Pancreas (tissue), 10 donors: ENCODE data around the gene PLCXD1. TPM values are rescaled to one million over a fixed set of nuclear protein-coding genes. Genes with fewer than 3 reads are reported as not detected.

Source experiments
- ATAC-seq, 4 donors: fragments of 200-7000 bp; cut with Tn5 transposase; one replicate each; pipeline versions ENCODE4 v1.8.0 to v1.9.1; 2020; ENCODE audit warnings: mild to moderate bottlenecking in 4 of 4, moderate library complexity in 4 of 4
- DNase-seq, 6 donors: peaks; one replicate each; pipeline ENCODE4 v3.0.0-alpha.2; 2020
- FAIRE-seq: peaks from 2 replicates; lab custom pipeline; 2012; peaks lifted over from hg19 to GRCh38; lab: Jason Lieb, UNC
- H3K27ac ChIP-seq, 4 donors: fragments of 200-600 bp; sonication (generic); 1 replicate in 3 of 4; 2 replicates in 1 of 4; pipeline versions ENCODE4 v1.5.0 to v1.8.0; 2020
- H3K27me3 ChIP-seq, 4 donors: fragments of 200-600 bp; one replicate each; pipeline ENCODE4 v1.8.0; 2021
- H3K36me3 ChIP-seq, 3 donors: fragments of 200-600 bp; sonication (generic) in 1 of 3; one replicate each; pipeline versions ENCODE4 v1.5.0 to v1.8.0; 2020 to 2021
- H3K4me1 ChIP-seq, 3 donors: fragments of 200-600 bp; one replicate each; pipeline ENCODE4 v1.8.0; 2021
- H3K4me3 ChIP-seq, 4 donors: fragments of 200-600 bp; sonication (generic) in 2 of 4; one replicate each; pipeline versions ENCODE4 v1.5.0 to v1.8.0; 2020 to 2021
- H3K9me3 ChIP-seq, 4 donors: fragments of 200-600 bp; one replicate each; pipeline ENCODE4 v1.8.0; 2021
- WGBS, 2 donors: extraction: QIAGEN DNeasy Blood & Tissue Kit; methylation state at CpG; one replicate each; pipeline ENCODE4 v1.1.7; 2013; 5-methylcytosine and 5-hydroxymethylcytosine counted together
- intact Hi-C, 3 donors: fragments of 100-400 bp; cut with DNase I; formaldehyde crosslinking; loops; one replicate each; pipeline versions ENCODE4 v1.11.1 to v1.14.2; 2022
- polyA plus RNA-seq, 2 donors: library from polyadenylated mRNA; stranded (reverse); fragments of 200-250 nt; gene quantifications; one replicate each; pipeline ENCODE4 v1.2.3, GENCODE V29; 2013
- total RNA-seq, 6 donors: library from RNA; stranded (reverse); fragmentation: NEBNext Ultra II Directional in 4 of 6; extraction: Animal tissue kit (Norgen Biotek cat#: 25700) in 4 of 6; gene quantifications; one replicate each; pipeline versions ENCODE4 v1.2.1 to v1.2.4, GENCODE V29; 2021 to 2023
- TF ChIP-seq, protein P1 (sequence below), 4 donors: fragments of 200-600 bp; sonication (generic) in 3 of 4; IDR thresholded peaks; one replicate each; pipeline versions ENCODE4 v1.5.0 to v1.8.0; 2021; ENCODE audit warnings: antibody characterized with exemption in 4 of 4
- donor health status: healthy with polysubstance abuse.
- donor health status: DM: no; HTN: no; CAD: no; lungs with moderate emphysema.
- donor health status: DM: no; HTN: no; CAD: no.
- donor health status: control.
- donor health status: control.
- donor health status: Bipolar disorder and iron deficiency.
- donor health status: DM: yes; HTN: yes; CAD: no.
- donor health status: DM: no; HTN: no; CAD: no.
- donor health status: DM: no; HTN: no; CAD: no.
- donor health status: DM: yes; HTN: yes; CAD: no.

Gene PLCXD1
- total and polyA plus RNA-seq, 8 donors, result 3.5 to 17.8 (median 6.1) TPM

GRCh38 chrX:283115-283845, 2.1 kb downstream of the PLCXD1 start:
- ATAC-seq, result peak; percentile 98 to 99 (median 99)
- WGBS, 2 donors, result 1 to 3% methylated on average over 42 to 45 of the region's 45 CpGs

DNA sequence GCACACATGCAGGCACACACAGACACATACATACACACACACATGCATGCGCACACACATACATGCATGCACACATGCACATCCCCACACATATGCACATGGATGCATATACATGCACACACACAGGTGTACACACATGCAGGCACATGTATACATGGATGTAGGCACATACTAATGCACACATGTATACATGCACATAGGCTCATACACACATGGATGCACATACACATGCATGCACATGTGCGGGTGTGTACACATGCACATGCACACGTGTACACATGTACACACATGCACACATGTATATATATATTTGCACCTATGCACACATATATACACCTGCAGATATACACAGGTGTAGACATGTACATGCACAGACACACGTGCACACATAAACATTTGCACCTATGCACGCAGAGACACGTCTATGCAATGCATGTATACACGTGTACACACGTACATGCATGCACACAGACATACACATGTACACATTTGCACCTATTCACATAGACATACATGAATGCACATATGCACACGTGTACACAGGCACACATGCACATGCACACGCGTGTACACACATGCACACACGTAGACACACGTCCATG, 4.0 kb downstream of the PLCXD1 start:
- no peaks in the 10 kb centered on the region for H3K9me3 ChIP-seq
- no peak overlapping the region for H3K4me3 ChIP-seq
- TF ChIP-seq, protein P1, sequence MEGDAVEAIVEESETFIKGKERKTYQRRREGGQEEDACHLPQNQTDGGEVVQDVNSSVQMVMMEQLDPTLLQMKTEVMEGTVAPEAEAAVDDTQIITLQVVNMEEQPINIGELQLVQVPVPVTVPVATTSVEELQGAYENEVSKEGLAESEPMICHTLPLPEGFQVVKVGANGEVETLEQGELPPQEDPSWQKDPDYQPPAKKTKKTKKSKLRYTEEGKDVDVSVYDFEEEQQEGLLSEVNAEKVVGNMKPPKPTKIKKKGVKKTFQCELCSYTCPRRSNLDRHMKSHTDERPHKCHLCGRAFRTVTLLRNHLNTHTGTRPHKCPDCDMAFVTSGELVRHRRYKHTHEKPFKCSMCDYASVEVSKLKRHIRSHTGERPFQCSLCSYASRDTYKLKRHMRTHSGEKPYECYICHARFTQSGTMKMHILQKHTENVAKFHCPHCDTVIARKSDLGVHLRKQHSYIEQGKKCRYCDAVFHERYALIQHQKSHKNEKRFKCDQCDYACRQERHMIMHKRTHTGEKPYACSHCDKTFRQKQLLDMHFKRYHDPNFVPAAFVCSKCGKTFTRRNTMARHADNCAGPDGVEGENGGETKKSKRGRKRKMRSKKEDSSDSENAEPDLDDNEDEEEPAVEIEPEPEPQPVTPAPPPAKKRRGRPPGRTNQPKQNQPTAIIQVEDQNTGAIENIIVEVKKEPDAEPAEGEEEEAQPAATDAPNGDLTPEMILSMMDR (IDR thresholded peaks at IDR 0.05), result no peak
- DNase-seq, result peak in 2 of 6 donors; percentile 10 to 29
- WGBS, 2 donors, result 91 to 92% methylated on average over 13 of the region's 13 CpGs
- FAIRE-seq, result no peak
- intact Hi-C loops, result no loop called here
- H3K36me3 ChIP-seq, result peaks cover 0 to 16% (median 0%) of the 10 kb centered on the region in 3 donors
- H3K4me1 ChIP-seq, result no peaks in the 10 kb centered on the region
- H3K27ac ChIP-seq, result no peak overlapping the region
- no peak for ATAC-seq
- H3K27me3 ChIP-seq, result no peaks in the 10 kb centered on the region

More at GRCh38 chrX:283115-283845, 2.1 kb downstream of the PLCXD1 start:
- H3K9me3 ChIP-seq, result no peaks in the 10 kb centered on the region
- DNase-seq (peak; percentile 85 to 93 (median 88)), FAIRE-seq (no peak)
- H3K27me3 ChIP-seq, result no peaks in the 10 kb centered on the region
- TF ChIP-seq, protein P1 (IDR thresholded peaks at IDR 0.05), result no peak
- peak overlapping the region; percentile 20 to 54 (median 31) for H3K4me3 ChIP-seq
- peak overlapping the region in 1 of 4 donors; percentile 34 for H3K27ac ChIP-seq
- intact Hi-C loops, result no loop called here
- H3K4me1 ChIP-seq, result no peaks in the 10 kb centered on the region
- H3K36me3 ChIP-seq, result no peaks in the 10 kb centered on the region

- no peak for FAIRE-seq
- WGBS, 2 donors, result 88% methylated on average over 7 of the region's 7 CpGs
- TF ChIP-seq, protein P1 (IDR thresholded peaks at IDR 0.05), result no peak
- Histone ChIP-seq H3K4me3 (no peak overlapping the region), H3K36me3 (peaks cover 0 to 18% (median 0%) of the 10 kb centered on the region in 3 donors), H3K4me1 (no peaks in the 10 kb centered on the region), H3K9me3 (no peaks in the 10 kb centered on the region), H3K27me3 (no peaks in the 10 kb centered on the region), H3K27ac (no peak overlapping the region)
- DNase-seq, result peak in 1 of 6 donors; percentile 4
- ATAC-seq, result no peak
- intact Hi-C loops, result no loop called here
These were observed 6.5 kb downstream of the PLCXD1 start for GRCh38 chrX:287670-288069.

DNA sequence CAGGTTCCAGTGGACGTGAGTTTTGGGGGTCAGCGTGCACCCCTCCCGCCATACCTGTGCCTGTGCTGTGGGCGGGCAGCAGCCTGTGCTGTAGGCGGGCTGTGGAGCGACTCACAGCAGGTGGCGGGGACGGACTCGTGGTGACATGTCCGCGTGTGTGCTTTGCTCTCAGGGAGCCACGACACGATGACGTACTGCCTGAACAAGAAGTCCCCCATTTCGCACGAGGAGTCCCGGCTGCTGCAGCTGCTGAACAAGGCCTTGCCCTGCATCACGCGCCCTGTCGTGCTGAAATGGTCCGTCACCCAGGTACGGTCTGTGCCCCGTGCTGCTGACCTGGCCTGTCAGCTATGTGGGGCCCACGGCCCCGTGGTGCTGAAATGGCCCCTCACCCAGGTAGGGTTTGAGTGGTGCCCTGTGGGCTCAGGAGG, 7.4 kb downstream of the PLCXD1 start:
- Histone ChIP-seq H3K27me3 (no peaks in the 10 kb centered on the region), H3K27ac (no peak overlapping the region), H3K9me3 (no peaks in the 10 kb centered on the region), H3K4me1 (no peaks in the 10 kb centered on the region), H3K36me3 (peaks cover 0 to 27% (median 6%) of the 10 kb centered on the region in 3 donors), H3K4me3 (no peak overlapping the region)
- TF ChIP-seq, protein P1 (IDR thresholded peaks at IDR 0.05), result no peak
- DNase-seq (peak in 3 of 6 donors; percentile 12 to 66 (median 49)), ATAC-seq (no peak), FAIRE-seq (no peak)
- intact Hi-C loops, result no loop called here
- 96% methylated on average over 25 of the region's 25 CpGs for WGBS, 2 donors
